GM19455 (cell line): ENCODE results near the gene TCHP.
"Not testable (repeated sequence)": the region's sequence is repeated elsewhere in the genome, so short reads cannot be mapped to it uniquely, and the experiment has no call there.

Experiments
- ATAC-seq: cut with Tn5 transposase; IDR thresholded peaks from one replicate; pipeline ENCODE4 v1.9.1; 2021; ENCODE audit not compliant: unreplicated experiment

TCHP gene

DNA sequence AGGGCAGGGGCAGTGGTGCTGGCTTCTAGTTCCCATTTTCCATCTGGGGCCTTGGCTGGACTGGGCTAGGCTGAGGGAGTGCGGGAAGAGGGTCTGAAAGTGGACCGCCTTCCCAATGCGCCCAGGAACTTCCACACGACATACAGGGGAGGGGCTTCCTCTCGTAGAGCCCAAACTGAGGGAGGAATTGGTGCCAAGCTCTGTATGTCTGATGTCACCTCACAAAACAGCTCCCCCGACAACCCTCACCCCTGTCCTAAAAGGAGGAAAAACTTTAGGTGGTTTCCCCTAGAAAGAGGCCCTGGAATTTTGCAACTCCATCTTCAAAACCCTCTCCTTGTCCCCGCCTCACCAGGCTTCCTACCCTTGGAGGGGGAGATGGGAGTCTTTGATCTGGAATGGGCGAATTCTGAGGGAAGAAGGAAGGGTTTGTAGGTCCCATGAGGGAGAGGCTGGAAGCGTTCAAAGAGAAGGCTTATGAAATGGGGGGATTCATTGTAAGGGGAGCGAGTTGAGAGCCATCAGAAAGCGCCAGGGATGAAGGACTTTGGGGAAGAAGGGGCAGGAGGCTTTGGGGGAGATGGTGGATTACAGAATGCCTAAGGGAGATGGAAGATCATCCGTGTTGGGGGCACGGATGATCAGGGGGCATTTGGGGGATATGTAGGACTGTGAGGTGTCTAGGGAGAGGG lies 20.6 kb upstream of the TCHP start:
- ATAC-seq: no peak

DNA sequence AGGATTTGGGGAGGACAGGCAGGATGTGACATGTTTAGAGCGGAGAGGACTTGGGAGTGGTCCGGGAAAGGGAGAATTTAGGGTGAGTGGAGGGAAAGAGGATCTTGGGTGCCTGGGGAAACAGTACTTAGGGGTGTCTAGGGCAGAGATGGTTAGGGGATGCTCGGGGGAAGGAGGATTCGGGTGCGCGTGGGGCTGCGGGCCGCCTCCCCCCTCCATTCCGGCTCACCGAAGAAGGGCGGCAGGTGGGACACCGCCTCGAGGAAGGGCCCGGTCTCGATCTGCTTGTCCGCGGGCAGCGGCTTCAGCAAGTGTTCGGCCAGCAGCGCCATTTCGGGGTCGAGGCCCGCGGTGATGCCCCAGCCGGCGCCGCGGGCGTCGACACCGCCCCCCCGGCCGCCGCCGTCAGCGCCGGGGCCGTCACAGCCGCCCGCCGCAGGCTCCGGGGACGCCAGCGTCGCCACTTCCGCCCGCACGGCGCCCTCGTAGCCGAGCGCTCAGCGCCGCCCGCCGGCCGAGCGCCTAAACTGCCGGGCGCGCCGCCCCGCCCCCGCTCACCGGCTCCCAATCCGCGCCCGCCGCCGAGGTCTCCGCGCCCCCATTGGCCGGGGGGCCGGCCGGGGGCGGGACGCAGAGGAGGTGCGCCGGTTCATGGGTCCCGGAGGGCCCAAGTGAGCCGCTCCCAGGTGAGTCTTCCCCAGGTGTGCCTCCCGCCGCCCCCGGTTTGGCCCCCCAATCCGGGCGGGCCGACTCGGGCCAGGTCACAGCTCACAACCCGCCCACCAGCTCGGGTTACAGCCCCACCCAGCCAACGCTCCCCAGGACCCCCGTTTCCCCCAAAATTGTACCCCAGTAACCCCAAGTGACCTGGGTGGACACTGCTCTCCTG lies 19.8 kb upstream of the TCHP start, which contains the start of gene GLTP:
TSS of gene GLTP (minus strand) at position 499 of the 889 bp plus-strand sequence. CDS start at position 332, 167 bp downstream.
- ATAC-seq: peak; percentile 93

GRCh38 chr12:109880938-109881337 lies 19.1 kb upstream of the TCHP start:
- no peak for ATAC-seq

- no peak for ATAC-seq
These were observed 18.3 kb upstream of the TCHP start for GRCh38 chr12:109881752-109882151.

DNA sequence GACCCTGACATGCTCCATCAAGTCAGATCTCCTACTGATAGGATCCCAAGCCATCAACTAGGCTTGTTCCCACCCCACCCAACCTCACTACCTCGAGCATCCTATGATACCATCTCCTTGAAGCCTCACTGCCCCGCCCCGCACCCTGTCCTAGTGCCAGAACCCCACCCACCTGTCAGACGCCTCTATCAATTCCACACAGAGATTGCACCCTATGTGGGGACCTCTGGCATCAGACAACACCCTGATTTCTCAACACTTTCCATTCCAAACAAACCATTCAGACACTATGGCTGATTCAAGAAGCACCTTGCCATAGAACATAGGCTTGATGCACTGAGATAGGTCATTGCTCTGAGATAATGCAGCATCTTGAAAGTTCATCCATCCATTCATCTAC lies 16.6 kb upstream of the TCHP start:
- no peak for ATAC-seq

GRCh38 chr12:109885616-109886015 lies 14.5 kb upstream of the TCHP start:
- no peak for ATAC-seq

- no peak for ATAC-seq
These were observed 11.7 kb upstream of the TCHP start for GRCh38 chr12:109888179-109889020.

- no peak for ATAC-seq
These were observed 9.4 kb upstream of the TCHP start for GRCh38 chr12:109890620-109891170.

DNA sequence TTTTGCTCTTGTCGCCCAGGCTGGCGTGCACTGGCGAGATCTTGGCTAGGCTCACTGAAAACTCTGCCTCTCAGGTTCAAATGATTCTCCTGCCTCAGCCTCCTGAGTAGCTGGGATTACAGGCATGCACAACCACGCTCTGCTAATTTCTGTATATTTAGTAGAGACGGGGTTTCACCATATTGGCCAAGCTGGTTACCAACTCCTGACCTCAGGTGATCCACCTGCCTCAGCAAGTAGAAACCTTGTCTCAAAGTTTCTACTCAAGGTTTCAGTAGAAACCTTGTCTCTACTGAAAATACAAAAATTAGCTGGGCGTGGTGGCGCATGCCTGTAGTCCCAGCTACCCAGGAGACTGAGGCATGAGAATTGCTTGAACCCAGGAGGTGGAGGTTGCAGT lies 8.3 kb upstream of the TCHP start:
- ATAC-seq: not testable (repeated sequence)

GRCh38 chr12:109892165-109892715 lies 7.8 kb upstream of the TCHP start:
- no peak for ATAC-seq

GRCh38 chr12:109892748-109893147 lies 7.3 kb upstream of the TCHP start:
- ATAC-seq: no peak

- ATAC-seq: no peak
These were observed 6.6 kb upstream of the TCHP start for GRCh38 chr12:109893261-109893995.

DNA sequence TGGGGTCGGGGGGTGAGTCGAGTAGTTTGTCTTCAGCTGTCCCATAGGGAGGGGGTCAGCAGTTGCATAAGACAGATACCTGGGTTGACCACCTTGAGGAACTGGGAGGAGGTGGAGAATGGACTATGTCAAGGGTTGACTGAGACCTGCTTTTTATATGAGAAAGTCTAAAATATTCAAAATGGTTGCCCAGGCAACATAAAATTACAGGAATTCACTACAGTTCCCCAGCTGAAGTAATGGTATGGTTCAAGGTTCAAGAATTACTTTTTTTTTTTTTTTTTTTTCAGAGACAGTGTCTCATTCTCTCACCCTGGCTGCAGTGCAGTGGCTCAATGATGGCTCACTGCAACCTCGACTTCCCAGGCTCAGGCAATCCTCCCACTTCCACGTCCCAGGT lies 5.1 kb upstream of the TCHP start:
- ATAC-seq: no peak

DNA sequence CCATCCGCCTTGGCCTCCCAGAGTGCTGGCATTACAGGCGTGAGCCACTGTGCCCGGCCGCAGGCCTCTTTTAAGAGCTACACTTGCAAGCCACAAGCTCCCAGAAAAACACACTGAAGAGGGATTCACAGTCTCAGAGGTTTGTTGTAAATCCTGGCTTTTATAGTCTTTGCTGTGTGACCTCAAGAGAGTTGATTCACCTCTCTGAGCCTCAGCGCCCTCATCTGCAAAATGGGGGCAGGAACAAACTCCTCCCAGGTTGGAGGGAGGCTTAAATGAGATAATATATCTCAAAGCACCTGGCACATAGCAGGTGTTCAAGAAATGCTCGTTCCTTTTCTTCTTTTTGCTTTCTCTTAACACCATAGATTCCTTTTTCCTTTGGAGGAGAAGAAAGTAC lies 3.9 kb upstream of the TCHP start:
- ATAC-seq: no peak

GRCh38 chr12:109897029-109897428 lies 3.0 kb upstream of the TCHP start:
- no peak for ATAC-seq

DNA sequence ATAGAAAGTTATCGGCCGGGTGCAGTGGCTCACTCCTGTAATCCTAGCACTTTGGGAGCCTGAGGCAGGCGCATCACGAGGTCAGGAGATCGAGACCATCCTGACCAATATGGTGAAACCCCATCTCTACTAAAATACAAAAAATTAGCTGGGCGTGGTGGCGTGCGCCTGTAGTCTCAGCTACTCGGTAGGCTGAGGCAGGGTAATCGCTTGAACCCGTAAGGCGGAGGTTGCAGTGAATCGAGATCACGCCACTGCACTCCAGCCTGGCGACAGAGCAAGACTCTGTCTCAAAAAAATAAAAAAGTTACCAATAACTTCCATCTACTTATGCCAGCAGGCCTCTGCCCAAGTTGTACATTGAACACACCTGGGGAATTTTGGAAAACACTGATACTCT lies 729 bp upstream of the TCHP start:
- not testable (repeated sequence) for ATAC-seq

- ATAC-seq: no peak
These were observed 892 bp downstream of the TCHP start for GRCh38 chr12:109900752-109901580.

GRCh38 chr12:109902891-109903418 lies 2.9 kb downstream of the TCHP start:
- ATAC-seq: no peak

GRCh38 chr12:109905301-109905700 lies 5.2 kb downstream of the TCHP start:
- ATAC-seq: no peak
